CD4-positive, alpha-beta T cell treated with Interleukin-15 for 1 hour (primary cell): ENCODE data around the gene SLC47A1.
"Not testable (repeated sequence)": the region's sequence is repeated elsewhere in the genome, so short reads cannot be mapped to it uniquely, and the experiment has no call there.

Experiments
- DNase-seq: peaks from one replicate; pipeline ENCODE4 v3.0.0-alpha.2; 2020

SLC47A1 gene

GRCh38 chr17:19520641-19521040, 13.0 kb upstream of the SLC47A1 start:
- DNase-seq = no peak

GRCh38 chr17:19523690-19524089, 10.0 kb upstream of the SLC47A1 start:
- DNase-seq = no peak

- DNase-seq = not testable (repeated sequence)
Measured at GRCh38 chr17:19526950-19527349, 6.7 kb upstream of the SLC47A1 start.

GRCh38 chr17:19531780-19532501, 1.7 kb upstream of the SLC47A1 start:
- no peak for DNase-seq

GRCh38 chr17:19533036-19533717, 477 bp upstream of the SLC47A1 start:
- DNase-seq = no peak

GRCh38 chr17:19534562-19535149, 1.0 kb downstream of the SLC47A1 start:
- no peak for DNase-seq

GRCh38 chr17:19537111-19537510, 3.5 kb downstream of the SLC47A1 start:
- DNase-seq = no peak

- no peak for DNase-seq
Measured at GRCh38 chr17:19538095-19539039, 4.7 kb downstream of the SLC47A1 start.

GRCh38 chr17:19539040-19539399, 5.4 kb downstream of the SLC47A1 start:
- DNase-seq = no peak

- DNase-seq = no peak
Measured at GRCh38 chr17:19539841-19540311, 6.2 kb downstream of the SLC47A1 start.

- DNase-seq = no peak
Measured at GRCh38 chr17:19540706-19541370, 7.2 kb downstream of the SLC47A1 start.

GRCh38 chr17:19541445-19541844, 7.8 kb downstream of the SLC47A1 start:
- DNase-seq = no peak

GRCh38 chr17:19542247-19542646, 8.6 kb downstream of the SLC47A1 start:
- DNase-seq = no peak

- no peak for DNase-seq
Measured at GRCh38 chr17:19544366-19544765, 10.7 kb downstream of the SLC47A1 start.

GRCh38 chr17:19546289-19547065, 12.8 kb downstream of the SLC47A1 start:
- DNase-seq = no peak

GRCh38 chr17:19549746-19550623, 16.3 kb downstream of the SLC47A1 start:
- DNase-seq = no peak

- no peak for DNase-seq
Measured at GRCh38 chr17:19551165-19551564, 17.5 kb downstream of the SLC47A1 start.

- DNase-seq = no peak
Measured at GRCh38 chr17:19551591-19552148, 18.0 kb downstream of the SLC47A1 start.

- DNase-seq = no peak
Measured at GRCh38 chr17:19553036-19553435, 19.4 kb downstream of the SLC47A1 start.

GRCh38 chr17:19554393-19554792, 20.7 kb downstream of the SLC47A1 start:
- DNase-seq = no peak
